Amygdala (tissue), 56 donors: ENCODE results near the gene ITGA11.

Source experiments
- DNase-seq, 56 donors: peaks; one replicate each; lab custom pipeline; 2025; lab: John Stamatoyannopoulos, UW

Gene ITGA11

DNA sequence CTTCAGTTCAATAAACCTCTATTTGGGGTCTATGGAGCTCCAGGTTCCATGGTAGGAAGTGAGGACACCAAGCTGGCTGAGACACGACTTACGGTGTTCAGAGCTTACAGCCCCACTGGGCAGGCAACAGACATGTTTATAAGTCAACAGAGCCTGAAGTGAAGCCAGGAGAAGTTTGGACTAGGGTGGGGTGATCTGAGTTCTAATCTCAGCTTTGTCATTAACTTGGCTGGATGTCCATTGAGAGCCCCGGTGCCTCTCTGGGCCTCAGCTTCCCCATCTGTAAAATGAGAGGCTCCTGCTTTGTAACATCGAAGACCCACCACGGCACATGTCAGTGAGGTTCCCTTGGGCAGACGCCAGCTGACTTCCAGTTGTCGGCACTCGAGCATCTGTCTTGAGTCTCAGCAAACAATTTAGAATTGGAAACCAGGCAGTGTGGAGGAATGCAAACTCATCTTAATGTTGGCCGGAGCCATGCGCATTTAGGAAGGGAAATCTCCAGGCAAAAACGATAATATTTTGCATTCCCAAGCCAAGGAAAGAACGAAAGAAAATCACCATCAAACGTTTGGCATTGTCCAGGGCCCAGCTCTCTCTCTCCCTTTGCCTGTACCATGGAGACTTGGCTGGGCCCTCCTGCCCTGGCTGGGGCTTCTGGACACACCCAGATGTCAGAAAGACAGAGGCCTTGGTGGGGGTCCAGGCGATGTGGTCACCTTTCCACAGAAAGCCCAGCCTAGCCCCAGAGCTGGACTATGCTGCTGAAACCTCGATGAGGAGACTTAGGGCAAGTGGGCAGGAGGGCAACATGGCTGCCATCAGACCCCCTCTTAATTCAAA is 18.4 kb downstream of the ITGA11 start:
- DNase-seq: no peak

DNA sequence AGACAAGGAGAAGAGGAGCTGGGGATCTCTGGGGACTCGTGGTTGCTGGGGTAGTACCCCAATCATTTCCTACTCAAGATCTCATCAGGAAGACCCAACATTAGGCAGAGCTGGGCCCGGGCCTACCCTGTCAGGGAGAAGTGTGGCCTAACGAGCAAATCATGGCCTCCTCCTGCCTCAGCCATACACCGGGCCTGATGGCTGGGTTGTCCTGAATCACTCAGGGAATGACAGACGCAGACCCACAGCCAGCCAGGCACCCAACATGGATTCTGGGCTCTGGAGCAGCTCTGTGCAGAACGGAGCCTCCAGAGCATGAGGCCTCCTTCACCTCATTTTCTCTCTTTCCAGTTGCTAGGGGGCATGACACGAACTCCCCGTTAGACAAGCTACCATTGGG is 19.7 kb downstream of the ITGA11 start:
- DNase-seq: no peak

GRCh38 chr15:68411735-68412134 is 20.2 kb downstream of the ITGA11 start:
- no peak for DNase-seq

- DNase-seq: no peak
Observed at GRCh38 chr15:68411343-68411675, 20.7 kb downstream of the ITGA11 start.

- no peak for DNase-seq
Observed at GRCh38 chr15:68410466-68411342, 21.3 kb downstream of the ITGA11 start.

- DNase-seq: no peak
Observed at GRCh38 chr15:68409736-68410370, 22.1 kb downstream of the ITGA11 start.

- DNase-seq: no peak
Observed at GRCh38 chr15:68408971-68409370, 23.0 kb downstream of the ITGA11 start.

DNA sequence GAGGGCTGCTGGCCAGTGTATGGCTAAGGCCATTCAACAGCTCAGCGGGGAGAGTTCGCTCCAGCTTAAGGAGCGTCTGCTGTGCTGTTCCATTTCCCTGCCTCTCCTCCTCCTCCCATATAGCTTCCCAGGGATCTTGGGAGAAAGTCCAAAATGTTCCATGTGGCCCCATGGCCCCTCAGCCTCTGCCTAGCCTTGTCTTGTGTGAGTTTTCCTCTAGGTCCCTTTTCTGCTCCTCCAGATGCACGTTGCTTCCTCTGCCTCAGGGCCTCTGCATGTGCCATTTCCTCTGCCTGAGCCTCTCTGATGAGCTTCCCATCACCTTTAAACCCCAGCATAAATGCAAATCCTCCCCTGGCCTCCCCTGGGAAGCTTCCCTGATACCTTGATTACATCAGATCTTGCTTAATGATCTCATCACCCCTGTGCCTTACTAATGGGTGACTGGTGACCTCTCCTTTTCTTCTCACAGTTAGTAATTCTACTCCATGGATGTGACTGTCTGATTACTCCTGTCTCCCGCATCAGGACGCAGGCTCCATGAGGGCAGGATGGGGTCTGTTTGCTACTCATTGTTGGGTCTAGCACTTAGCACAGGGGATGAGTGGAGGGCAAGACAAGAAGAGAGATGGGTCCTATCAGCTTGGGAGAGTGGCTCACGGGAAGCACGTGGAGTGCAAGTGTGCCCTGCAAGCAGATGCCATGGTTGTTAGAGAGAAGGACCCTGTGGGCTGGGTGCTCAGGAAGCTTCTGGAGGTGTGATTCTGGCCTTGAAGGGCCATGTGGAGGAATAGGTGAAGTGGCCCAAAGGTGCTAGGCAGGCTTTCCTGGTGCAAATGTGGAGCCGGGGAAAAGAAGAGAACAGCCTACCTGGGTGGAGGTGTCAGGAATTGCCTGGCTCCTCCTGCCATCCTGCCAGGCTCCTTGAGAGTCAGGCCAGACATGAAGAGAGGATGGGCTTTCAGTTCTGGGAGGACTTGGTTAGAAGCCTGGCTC is 23.8 kb downstream of the ITGA11 start:
- no peak for DNase-seq

- no peak for DNase-seq
Observed at GRCh38 chr15:68407141-68407885, 24.6 kb downstream of the ITGA11 start.

GRCh38 chr15:68405378-68406250 is 26.3 kb downstream of the ITGA11 start:
- no peak for DNase-seq

GRCh38 chr15:68404056-68404798 is 27.7 kb downstream of the ITGA11 start:
- DNase-seq: no peak

- no peak for DNase-seq
Observed at GRCh38 chr15:68403161-68403941, 28.6 kb downstream of the ITGA11 start.

DNA sequence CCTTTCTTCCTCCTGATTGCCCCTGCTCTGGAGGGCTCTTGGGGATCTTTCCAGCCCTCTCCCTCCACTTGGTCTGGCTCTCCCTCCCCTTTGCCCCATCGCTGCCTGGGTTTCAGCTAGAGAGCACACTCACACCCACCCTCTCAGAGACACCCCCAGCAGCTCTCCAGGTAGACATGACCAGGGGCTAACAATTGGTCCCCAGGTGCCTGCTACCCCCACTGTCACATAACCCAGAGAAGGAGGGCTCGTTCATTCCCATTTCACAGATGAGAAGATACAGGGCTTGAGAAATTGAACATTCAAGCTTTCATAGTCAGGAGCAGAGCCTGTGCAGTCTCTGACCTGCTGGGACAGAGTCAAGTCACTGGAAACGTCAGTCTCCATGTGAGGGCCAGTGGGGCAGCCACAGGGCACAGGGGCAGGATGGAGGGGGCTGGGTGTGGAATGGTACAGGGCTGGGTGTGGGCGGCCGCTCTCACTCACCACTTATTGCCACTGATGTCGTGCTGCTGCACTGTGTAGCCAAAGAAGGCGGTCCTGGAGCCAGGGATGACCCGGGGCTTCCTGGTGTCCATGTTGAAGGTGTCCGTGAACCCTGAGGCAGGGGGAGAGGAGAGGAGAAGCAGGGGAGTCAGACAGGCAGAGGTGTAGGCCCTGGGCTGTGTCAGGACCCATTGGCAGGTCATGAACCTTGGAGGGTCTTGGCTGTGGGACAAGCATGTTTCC is 29.4 kb downstream of the ITGA11 start:
- no peak for DNase-seq

- no peak for DNase-seq
Observed at GRCh38 chr15:68401496-68402431, 30.2 kb downstream of the ITGA11 start.

GRCh38 chr15:68400066-68400456 is 31.9 kb downstream of the ITGA11 start:
- no peak for DNase-seq
